ENCODE results near the gene ANAPC2. TPM values are rescaled to one million over a fixed set of nuclear protein-coding genes. Genes with fewer than 3 reads are reported as not detected.

Gene ANAPC2
- polyA plus RNA-seq, 3 donors from 2014 or later, result 4.2 to 7.0 (median 5.3) TPM

GRCh38 chr9:137134191-137134590 is 54.2 kb downstream of the ANAPC2 start:
- no peak for DNase-seq
- H3K4me1 Mint-ChIP-seq, result peaks cover 0 to 6% of the 10 kb centered on the region in 2 donors
- peaks cover 0 to 2% (median 0%) of the 10 kb centered on the region in 6 donors for H3K9me3 Mint-ChIP-seq
- peaks cover 5 to 18% (median 14%) of the 10 kb centered on the region in 3 donors for H3K27me3 Mint-ChIP-seq (ENCODE audit: low read depth in 3 of 3)
- H3K36me3 Mint-ChIP-seq, result peaks cover 0 to 4% (median 0%) of the 10 kb centered on the region in 3 donors
- no peak overlapping the region for H3K27ac Mint-ChIP-seq
- H3K4me3 Mint-ChIP-seq, result no peak overlapping the region

- Mint-ChIP-seq H3K9me3 (peaks cover 0 to 2% (median 0%) of the 10 kb centered on the region in 6 donors), H3K4me1 (peaks cover 30 to 31% of the 10 kb centered on the region in 2 donors), H3K27me3 (ENCODE audit: low read depth in 3 of 3) (peaks cover 11 to 20% (median 11%) of the 10 kb centered on the region in 3 donors), H3K27ac (peak overlapping the region in 3 of 6 donors; percentile 57 to 83 (median 71)), H3K4me3 (peak overlapping the region; percentile 74 to 84 (median 80)), H3K36me3 (no peaks in the 10 kb centered on the region)
- no peak for DNase-seq
Observed at GRCh38 chr9:137130176-137130755, 58.1 kb downstream of the ANAPC2 start.

- Mint-ChIP-seq H3K4me3 (peak overlapping the region; percentile 85 to 92 (median 87)), H3K9me3 (peaks cover 0 to 2% (median 0%) of the 10 kb centered on the region in 6 donors), H3K27ac (peak overlapping the region; percentile 67 to 83 (median 75)), H3K36me3 (no peaks in the 10 kb centered on the region), H3K27me3 (ENCODE audit: low read depth in 3 of 3) (peaks cover 11 to 20% (median 11%) of the 10 kb centered on the region in 3 donors), H3K4me1 (peaks cover 30 to 31% of the 10 kb centered on the region in 2 donors)
- peak; percentile 86 to 88 (median 88) for DNase-seq
Observed at GRCh38 chr9:137129456-137130175, 58.7 kb downstream of the ANAPC2 start.

- peaks cover 11 to 20% (median 11%) of the 10 kb centered on the region in 3 donors for H3K27me3 Mint-ChIP-seq (ENCODE audit: low read depth in 3 of 3)
- peak in 1 of 3 donors; percentile 15 for DNase-seq
- H3K4me3 Mint-ChIP-seq, result peak overlapping the region; percentile 81 to 95 (median 86)
- peak overlapping the region; percentile 70 to 90 (median 80) for H3K27ac Mint-ChIP-seq
- H3K36me3 Mint-ChIP-seq, result no peaks in the 10 kb centered on the region
- H3K9me3 Mint-ChIP-seq, result peaks cover 0 to 2% (median 0%) of the 10 kb centered on the region in 6 donors
- peaks cover 30 to 31% of the 10 kb centered on the region in 2 donors for H3K4me1 Mint-ChIP-seq
Observed at GRCh38 chr9:137128862-137129455, 59.4 kb downstream of the ANAPC2 start.

GRCh38 chr9:137128158-137128861 is 60.0 kb downstream of the ANAPC2 start:
- DNase-seq, result no peak
- Mint-ChIP-seq H3K9me3 (peaks cover 0 to 2% (median 0%) of the 10 kb centered on the region in 6 donors), H3K36me3 (no peaks in the 10 kb centered on the region), H3K27me3 (ENCODE audit: low read depth in 3 of 3) (peaks cover 11 to 22% (median 11%) of the 10 kb centered on the region in 3 donors), H3K4me3 (peak overlapping the region; percentile 81 to 95 (median 86)), H3K4me1 (peaks cover 30 to 31% of the 10 kb centered on the region in 2 donors), H3K27ac (peak overlapping the region; percentile 70 to 97 (median 82))

GRCh38 chr9:137127301-137128157 is 60.8 kb downstream of the ANAPC2 start:
- DNase-seq, result peak; percentile 32 to 36 (median 35)
- peak overlapping the region; percentile 81 to 95 (median 86) for H3K4me3 Mint-ChIP-seq
- H3K27me3 Mint-ChIP-seq (ENCODE audit: low read depth in 3 of 3), result peaks cover 8 to 20% (median 11%) of the 10 kb centered on the region in 3 donors
- H3K27ac Mint-ChIP-seq, result peak overlapping the region; percentile 89 to 98 (median 96)
- no peaks in the 10 kb centered on the region for H3K36me3 Mint-ChIP-seq
- peaks cover 0 to 2% (median 0%) of the 10 kb centered on the region in 6 donors for H3K9me3 Mint-ChIP-seq
- H3K4me1 Mint-ChIP-seq, result peaks cover 30 to 31% of the 10 kb centered on the region in 2 donors

GRCh38 chr9:137126786-137127185 is 61.6 kb downstream of the ANAPC2 start:
- no peak for DNase-seq
- Mint-ChIP-seq H3K27ac (peak overlapping the region; percentile 89 to 98 (median 96)), H3K4me1 (peaks cover 31 to 32% of the 10 kb centered on the region in 2 donors), H3K4me3 (peak overlapping the region; percentile 25 to 95 (median 86)), H3K27me3 (ENCODE audit: low read depth in 3 of 3) (peaks cover 6 to 20% (median 11%) of the 10 kb centered on the region in 3 donors), H3K9me3 (peaks cover 0 to 2% (median 0%) of the 10 kb centered on the region in 6 donors), H3K36me3 (no peaks in the 10 kb centered on the region)

Other genes starting within 250 kb of the ANAPC2 start
- gene FBXW5, start 243.8 kb downstream of the ANAPC2 start, polyA plus RNA-seq, result 100 to 1,000 TPM; 120 to 211 (median 120) TPM
- 1 to 10 TPM; 1.7 to 5.1 (median 2.1) TPM for gene C8G, start 243.3 kb downstream of the ANAPC2 start, polyA plus RNA-seq
- gene LCN12, start 236.3 kb downstream of the ANAPC2 start, polyA plus RNA-seq, result not detected
- 100 to 1,000 TPM in 2 of 3 donors, 10 to 100 TPM in 1; 93.2 to 201 (median 164) TPM for gene PTGDS, start 211.1 kb downstream of the ANAPC2 start, polyA plus RNA-seq
- gene LCNL1, start 205.6 kb downstream of the ANAPC2 start, polyA plus RNA-seq, result not detected
- 100 to 1,000 TPM; 135 to 207 (median 182) TPM for gene PAXX, start 196.1 kb downstream of the ANAPC2 start, polyA plus RNA-seq
- 100 to 1,000 TPM; 673 to 911 (median 762) TPM for gene CLIC3, start 192.0 kb downstream of the ANAPC2 start, polyA plus RNA-seq
- gene ABCA2, start 160.3 kb downstream of the ANAPC2 start, polyA plus RNA-seq, result 10 to 100 TPM in 1 of 3 donors, 1 to 10 TPM in 2; 2.2 to 34.5 (median 6.3) TPM
- 10 to 100 TPM; 20.6 to 33.0 (median 25.6) TPM for gene FUT7, start 156.5 kb downstream of the ANAPC2 start, polyA plus RNA-seq
- gene NPDC1, start 142.4 kb downstream of the ANAPC2 start, polyA plus RNA-seq, result 1 to 10 TPM in 2 of 3 donors, under 1 TPM in 1; 0.36 to 1.4 (median 1.1) TPM
- not detected for gene ENTPD2, start 134.5 kb downstream of the ANAPC2 start, polyA plus RNA-seq
- under 1 TPM; 0.06 to 0.95 (median 0.39) TPM for gene SAPCD2, start 118.0 kb downstream of the ANAPC2 start, polyA plus RNA-seq
- 1 to 10 TPM; 1.3 to 1.4 (median 1.4) TPM for gene UAP1L1, start 111.0 kb downstream of the ANAPC2 start, polyA plus RNA-seq
- 10 to 100 TPM; 59.7 to 71.8 (median 66.1) TPM for gene MAN1B1, start 101.6 kb downstream of the ANAPC2 start, polyA plus RNA-seq
- 100 to 1,000 TPM; 136 to 176 (median 168) TPM for gene DPP7, start 73.8 kb downstream of the ANAPC2 start, polyA plus RNA-seq
- gene GRIN1, start 49.4 kb downstream of the ANAPC2 start, polyA plus RNA-seq, result not detected
- 1 to 10 TPM in 1 of 3 donors, under 1 TPM in 1, not detected in 1; 0.22 to 2.1 TPM for gene LRRC26, start 18.5 kb downstream of the ANAPC2 start, polyA plus RNA-seq
- not detected for gene TMEM210, start 16.5 kb downstream of the ANAPC2 start, polyA plus RNA-seq
- gene SSNA1, start 116 bp upstream of the ANAPC2 start, polyA plus RNA-seq, result 100 to 1,000 TPM; 164 to 191 (median 181) TPM
- 1 to 10 TPM in 1 of 3 donors, under 1 TPM in 2; 0.11 to 1.1 (median 0.60) TPM for gene TPRN, start 12.2 kb upstream of the ANAPC2 start, polyA plus RNA-seq
- gene TMEM203, start 17.1 kb upstream of the ANAPC2 start, polyA plus RNA-seq, result 100 to 1,000 TPM; 131 to 169 (median 142) TPM
- 10 to 100 TPM in 1 of 3 donors, 1 to 10 TPM in 2; 1.7 to 10.3 (median 4.2) TPM for gene NDOR1, start 17.1 kb upstream of the ANAPC2 start, polyA plus RNA-seq
- gene RNF208, start 33.7 kb upstream of the ANAPC2 start, polyA plus RNA-seq, result not detected
- under 1 TPM in 1 of 3 donors, not detected in 2; 0.19 TPM for gene CYSRT1, start 36.6 kb upstream of the ANAPC2 start, polyA plus RNA-seq
- gene RNF224, start 38.9 kb upstream of the ANAPC2 start, polyA plus RNA-seq, result not detected
- gene SLC34A3, start 42.3 kb upstream of the ANAPC2 start, polyA plus RNA-seq, result not detected
- 10 to 100 TPM; 60.8 to 98.2 (median 71.9) TPM for gene TUBB4B, start 52.7 kb upstream of the ANAPC2 start, polyA plus RNA-seq
- gene STPG3, start 62.7 kb upstream of the ANAPC2 start, polyA plus RNA-seq, result not detected
- gene NELFB, start 66.8 kb upstream of the ANAPC2 start, polyA plus RNA-seq, result 10 to 100 TPM; 25.0 to 36.8 (median 34.6) TPM
- gene TOR4A, start 89.2 kb upstream of the ANAPC2 start, polyA plus RNA-seq, result 10 to 100 TPM in 1 of 3 donors, 1 to 10 TPM in 2; 4.9 to 13.9 (median 7.2) TPM
- under 1 TPM in 1 of 3 donors, not detected in 2; 0.14 TPM for gene NRARP, start 113.7 kb upstream of the ANAPC2 start, polyA plus RNA-seq
- gene EXD3, start 234.6 kb upstream of the ANAPC2 start, polyA plus RNA-seq, result 1 to 10 TPM; 1.6 to 6.3 (median 4.3) TPM
- 1 to 10 TPM; 1.2 to 2.1 (median 1.4) TPM for gene NOXA1, start 234.8 kb upstream of the ANAPC2 start, polyA plus RNA-seq